Central memory CD4-positive, alpha-beta T cell (primary cell): ENCODE data around the gene SHANK3.
"Not testable (repeated sequence)": the region's sequence is repeated elsewhere in the genome, so short reads cannot be mapped to it uniquely, and the experiment has no call there.

ENCODE experiments used
- DNase-seq: peaks from one replicate; pipeline ENCODE4 v3.0.0; 2022
- total RNA-seq, 3 experiments: gene quantifications; one replicate each; lab custom pipeline; 2026; lab: John Stamatoyannopoulos, UW

SHANK3 gene
- total RNA-seq, result 0 to 0.25 (median 0.05) reads per million in 3 experiments

DNA sequence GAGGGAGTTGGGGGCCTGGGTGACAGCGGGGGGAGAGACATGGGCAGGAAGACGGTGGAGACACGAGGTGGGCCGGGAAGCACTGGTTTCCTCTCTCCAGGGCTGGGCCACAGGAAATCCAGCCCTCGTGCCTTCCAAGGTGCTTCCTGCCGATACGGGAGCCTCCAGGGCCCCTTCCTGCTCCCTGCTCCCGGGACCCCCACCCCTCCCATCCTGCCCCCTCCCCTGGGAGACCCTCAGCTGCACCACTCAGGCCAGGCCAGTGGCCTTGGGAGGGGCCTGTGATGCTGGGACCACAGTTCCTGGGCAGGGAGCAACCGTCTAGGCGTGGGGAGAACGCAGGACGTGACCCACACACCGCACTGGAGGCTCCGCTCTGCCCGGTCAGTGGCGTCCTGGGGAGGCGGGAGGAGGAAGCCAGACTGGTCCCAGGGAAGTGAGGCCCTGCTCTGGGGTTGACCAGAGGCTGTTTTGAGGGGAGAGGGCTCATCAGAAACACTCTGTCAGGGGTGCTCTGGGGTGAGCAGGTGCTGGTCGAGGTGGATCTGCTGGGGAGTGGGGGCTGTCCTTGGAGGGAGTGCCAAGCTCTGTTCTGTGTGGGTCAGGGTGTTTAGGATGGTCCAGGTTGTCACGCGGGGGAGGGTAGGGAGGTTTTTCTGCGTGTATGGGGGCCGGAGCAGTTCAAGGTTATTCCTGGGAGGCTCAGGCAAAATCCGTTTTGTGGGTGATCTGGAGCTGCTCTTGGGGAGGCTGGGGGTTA is at the start of gene SHANK3:
TSS of gene SHANK3 (plus strand) at position 353 of the 760 bp plus-strand sequence.
- no peak for DNase-seq

- no peak for DNase-seq
These were observed 48.1 kb upstream of the SHANK3 start for GRCh38 chr22:50624347-50625130.

GRCh38 chr22:50625131-50625567 is 47.5 kb upstream of the SHANK3 start:
- DNase-seq, result no peak

GRCh38 chr22:50625568-50626313 is 46.9 kb upstream of the SHANK3 start:
- no peak for DNase-seq

DNA sequence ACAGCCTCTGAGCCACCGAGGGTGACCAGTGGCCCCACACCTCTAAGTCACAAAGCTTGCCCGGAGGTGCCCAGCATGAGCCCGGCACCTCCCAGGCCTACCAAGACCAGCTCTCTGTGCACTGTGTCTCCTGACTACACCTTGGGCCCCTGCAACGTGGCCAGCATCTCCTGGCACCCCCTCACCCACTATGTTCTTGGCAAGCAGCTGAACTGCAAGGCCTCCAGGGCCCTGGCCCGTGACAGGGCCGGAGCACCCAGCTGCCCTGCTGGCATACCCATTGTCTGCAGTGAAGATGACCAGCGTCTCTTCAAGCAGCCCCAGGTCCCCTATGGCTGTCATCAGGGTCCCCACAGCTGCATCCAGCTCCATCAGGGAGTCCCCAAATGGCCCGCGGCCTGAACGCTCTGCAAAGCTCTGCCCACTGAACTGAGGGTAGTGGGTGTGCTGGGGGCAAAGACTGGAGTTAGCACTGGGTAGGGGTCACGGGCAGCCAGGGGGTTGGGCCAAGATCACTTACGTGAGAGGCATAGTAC is 46.2 kb upstream of the SHANK3 start:
- no peak for DNase-seq

GRCh38 chr22:50626850-50627641 is 45.6 kb upstream of the SHANK3 start:
- no peak for DNase-seq

GRCh38 chr22:50627642-50628542 is 44.7 kb upstream of the SHANK3 start, which contains the start of gene ARSA:
ARSA (minus strand) TSS chr22:50628152; CDS start chr22:50627779, 373 bp downstream.
- DNase-seq, result peak; percentile 79

GRCh38 chr22:50628543-50629134 is 44.0 kb upstream of the SHANK3 start:
- no peak for DNase-seq

- no peak for DNase-seq
These were observed 42.2 kb upstream of the SHANK3 start for GRCh38 chr22:50630376-50630775.

DNA sequence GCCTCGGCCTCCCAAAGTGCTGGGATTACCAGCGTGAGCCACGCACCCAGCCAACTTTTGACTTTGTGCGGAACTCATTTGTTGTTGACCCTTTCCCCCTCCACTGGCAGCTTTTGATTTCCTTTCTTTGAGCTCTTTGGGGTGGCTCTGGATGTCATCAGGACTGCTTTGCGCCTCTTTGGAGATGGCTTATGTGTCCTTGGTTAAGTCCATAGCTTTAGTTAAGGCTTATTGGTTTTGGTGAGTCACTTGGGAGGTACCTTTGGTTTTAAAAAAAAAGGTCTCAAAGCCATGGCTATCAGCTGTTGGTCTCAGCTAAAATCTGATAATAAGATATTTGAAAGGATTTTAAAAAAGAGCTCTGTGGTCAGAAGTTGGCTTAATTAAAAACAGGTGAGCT is 39.5 kb upstream of the SHANK3 start:
- no peak for DNase-seq

- DNase-seq, result no peak
These were observed 38.9 kb upstream of the SHANK3 start for GRCh38 chr22:50633771-50634170.

- no peak for DNase-seq
These were observed 37.0 kb upstream of the SHANK3 start for GRCh38 chr22:50635591-50635990.

- not testable (repeated sequence) for DNase-seq
These were observed 32.3 kb upstream of the SHANK3 start for GRCh38 chr22:50640296-50640695.

DNA sequence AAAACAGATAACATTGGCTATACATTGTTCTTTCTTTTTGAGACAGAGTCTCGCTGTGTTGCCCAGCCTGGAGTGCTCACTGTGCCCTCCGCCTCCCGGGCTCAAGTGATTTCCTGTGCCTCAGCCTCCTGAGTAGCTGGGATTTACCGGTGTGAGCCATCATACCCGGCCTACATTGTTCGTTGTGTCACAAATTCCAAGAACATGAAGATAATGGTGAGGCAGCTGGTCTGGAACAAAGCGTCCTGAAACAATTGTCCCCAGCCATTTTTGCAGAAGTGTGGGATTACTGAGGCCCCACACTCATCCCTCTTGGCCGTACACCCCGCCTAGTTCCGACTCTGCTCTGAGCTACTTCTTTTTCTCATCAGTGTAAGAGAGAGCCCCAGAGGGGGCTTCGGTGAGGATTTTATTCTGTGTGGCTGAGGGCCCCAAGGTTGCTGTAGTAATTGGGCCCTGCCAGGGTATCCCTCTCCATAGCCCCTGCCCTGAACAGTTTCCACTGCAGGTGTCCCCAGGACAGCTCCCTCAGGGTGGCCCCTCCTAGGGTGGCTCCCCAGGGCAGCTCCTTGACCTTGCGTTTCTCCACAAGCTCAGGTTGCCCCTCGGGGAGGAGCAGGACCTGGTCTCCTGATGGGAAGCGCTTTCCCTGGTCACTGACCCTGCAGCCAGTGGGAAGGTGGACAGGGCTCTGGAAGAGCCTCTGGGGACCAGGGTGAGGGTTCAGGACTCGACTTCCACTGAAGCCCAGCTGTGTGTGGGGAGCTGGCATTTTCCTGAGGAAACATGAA is 31.6 kb upstream of the SHANK3 start:
- no peak for DNase-seq

DNA sequence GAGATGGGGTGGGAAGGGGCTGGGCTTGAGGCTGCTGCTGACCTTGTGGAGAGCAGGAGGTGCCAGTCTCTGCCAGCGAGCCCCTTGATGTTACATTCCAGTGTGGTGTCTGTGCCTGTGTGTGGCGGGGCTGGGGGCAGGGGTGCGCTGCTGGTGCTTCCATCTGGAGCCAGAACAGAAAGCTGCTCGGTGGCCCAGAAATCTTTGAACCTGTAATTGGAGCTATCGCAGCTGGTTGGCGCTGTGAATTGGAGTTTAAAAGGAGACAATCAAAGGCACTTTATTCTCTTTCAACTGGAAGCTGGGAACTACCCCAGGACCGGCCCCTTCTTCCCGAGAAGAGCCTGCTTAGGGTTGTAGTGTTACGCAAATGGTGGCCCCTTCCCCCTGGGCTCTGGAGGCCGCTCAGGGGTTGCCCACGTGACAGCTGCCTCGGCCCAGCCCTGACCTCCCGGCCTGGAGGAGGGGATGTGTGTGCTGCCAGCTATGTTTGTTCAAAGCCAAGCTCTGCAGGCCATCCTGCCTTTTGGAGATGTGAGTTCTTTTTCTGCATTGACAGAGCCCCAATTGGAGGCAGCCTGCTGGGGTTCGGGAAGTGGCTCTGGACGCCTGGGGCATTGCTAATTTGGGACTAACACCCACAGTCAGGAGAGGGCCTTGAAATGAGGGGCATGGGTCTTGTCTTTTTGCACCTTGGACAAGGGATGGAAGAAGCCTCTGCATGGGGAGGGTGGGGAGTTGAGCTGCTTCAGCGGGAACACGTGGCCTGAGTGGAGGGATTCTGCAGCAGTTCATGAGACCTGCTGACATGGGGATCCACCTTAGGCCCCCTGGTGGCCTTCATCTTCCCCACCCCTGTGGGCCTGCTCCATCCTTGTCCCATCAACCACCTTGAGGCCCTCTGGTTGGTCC is 30.7 kb upstream of the SHANK3 start:
- no peak for DNase-seq

- not testable (repeated sequence) for DNase-seq
These were observed 29.4 kb upstream of the SHANK3 start for GRCh38 chr22:50643021-50643820.

- DNase-seq, result not testable (repeated sequence)
These were observed 28.9 kb upstream of the SHANK3 start for GRCh38 chr22:50643821-50644101.

- DNase-seq, result no peak
These were observed 19.4 kb upstream of the SHANK3 start for GRCh38 chr22:50653256-50653655.
